Heart left ventricle (tissue), 16 donors: ENCODE results near the gene DES. TPM values are rescaled to one million over a fixed set of nuclear protein-coding genes. Genes with fewer than 3 reads are reported as not detected.

ENCODE experiments used
- ATAC-seq, 4 donors: fragments of 200-7000 bp; cut with Tn5 transposase; one replicate each; pipeline ENCODE4 v1.9.1; 2020 to 2022; ENCODE audit warnings: moderate library complexity in 4 of 4, mild to moderate bottlenecking in 3 of 4, moderate number of reproducible peaks in 1 of 4
- DNase-seq, 5 donors: peaks; one replicate each; pipeline ENCODE4 v3.0.0-alpha.2; 2020
- H3K27ac ChIP-seq, 12 donors: fragments of 200-600 bp; sonication (generic) in 4 of 12; one replicate each; pipeline versions ENCODE4 v1.5.0 to v1.8.0; 2016 to 2022; ENCODE audit warnings: mild to moderate bottlenecking in 2 of 12
- H3K27me3 ChIP-seq, 9 donors: fragments of 200-600 bp; sonication (generic) in 2 of 9; one replicate each; pipeline versions ENCODE4 v1.5.1 to v1.8.0; 2016 to 2022; ENCODE audit warnings: mild to moderate bottlenecking in 3 of 9
- H3K36me3 ChIP-seq, 9 donors: fragments of 200-600 bp; sonication (generic) in 2 of 9; one replicate each; pipeline versions ENCODE4 v1.5.0 to v1.8.0; 2018 to 2022; ENCODE audit warnings: mild to moderate bottlenecking in 2 of 9
- H3K4me1 ChIP-seq, 12 donors: fragments of 200-600 bp; sonication (generic) in 4 of 12; one replicate each; pipeline versions ENCODE4 v1.5.0 to v1.8.0; 2016 to 2022; ENCODE audit warnings: mild to moderate bottlenecking in 3 of 12
- H3K4me3 ChIP-seq, 12 donors: fragments of 200-600 bp; sonication (generic) in 4 of 12; one replicate each; pipeline versions ENCODE4 v1.5.0 to v1.8.0; 2017 to 2022; ENCODE audit warnings: mild to moderate bottlenecking in 9 of 12, moderate library complexity in 4 of 12
- H3K9me3 ChIP-seq, 12 donors: fragments of 200-600 bp; sonication (generic) in 4 of 12; one replicate each; pipeline versions ENCODE4 v1.5.0 to v1.8.0; 2016 to 2022; ENCODE audit warnings: mild to moderate bottlenecking in 1 of 12
- CTCF ChIP-seq, 12 donors: fragments of 200-600 bp; sonication (generic) in 4 of 12; IDR thresholded peaks; one replicate each; pipeline versions ENCODE4 v1.5.0 to v1.8.0; 2018 to 2022; ENCODE audit warnings: antibody characterized with exemption in 12 of 12, mild to moderate bottlenecking in 5 of 12
- POLR2A ChIP-seq, 2 donors: fragments of 450-650 bp; IDR thresholded peaks; one replicate each; pipeline ENCODE4 v1.6.1; 2017; ENCODE audit warnings: antibody characterized with exemption in 2 of 2, mild to moderate bottlenecking in 2 of 2, moderate library complexity in 2 of 2
- WGBS, 4 donors: extraction: QIAGEN DNeasy Blood & Tissue Kit in 2 of 4; methylation state at CpG; one replicate each; pipeline versions ENCODE4 v1.1.5 to v1.1.7; 2013 to 2018; 5-methylcytosine and 5-hydroxymethylcytosine counted together
- intact Hi-C, 10 donors: fragments of 100-400 bp; cut with DNase I; formaldehyde crosslinking; loops; one replicate each; pipeline versions ENCODE4 v1.11.1 to v1.14.2; 2022
- polyA plus RNA-seq, 2 donors: library from polyadenylated mRNA; stranded (reverse); fragments of 200-250 nt; gene quantifications; one replicate each; pipeline ENCODE4 v1.2.3, GENCODE V29; 2013
- total RNA-seq, 9 donors: library from RNA; depleted of rRNA in 2 of 9; stranded (reverse); fragments of >200 nt in 2 of 9; fragmentation: NEBNext Ultra II Directional in 3 of 9; extraction: Animal tissue kit (Norgen Biotek cat#: 25700) in 3 of 9; gene quantifications; one replicate each; pipeline versions ENCODE4 v1.1.0 to v1.2.4, GENCODE V29; 2016 to 2023
- donor health status: ischemic (EF 13 %, LVEDD 7.1; RV severe dilation, severe dysfunction).
- donor health status: healthy with polysubstance abuse.
- donor health status: DM: no; HTN: yes; CAD: no.
- donor health status: DM: no; HTN: no; CAD: no.
- donor health status: ischemic (EF 25% LVEDD 6.9; RV normal size, moderate dysfunction).
- donor health status: ischemic (EF 25% LVEDD 5.7; RV mildly dilated, moderate dysfunction).
- donor health status: healthy.
- donor health status: DM: yes; HTN: yes; CAD: no.
- donor health status: ischemic (EF 35%, LVEDD 5.7; RV mildly dilated, moderate dysfunction).
- donor health status: nonischemic (EF 11% LVEDD 7.7; RV severe dilation, severe dysfunction).
- donor health status: DM: yes; HTN: yes; CAD: no.
- donor health status: PGD.
- donor health status: ischemic (EF 29% LVEDD 5.4; RV normal size, mild dysfunction).
- donor health status: nonischemic (EF 23%, LVEDD 6.1; RV moderate dilation, normal function).

Gene DES
- total and polyA plus RNA-seq, 11 donors, result 9,618 to 28,674 (median 17,979) TPM

GRCh38 chr2:219378163-219378851, 39.9 kb upstream of the DES start:
- Histone ChIP-seq H3K27ac (peak overlapping the region in 1 of 12 donors; percentile 7), H3K36me3 (peaks cover 0 to 92% (median 60%) of the 10 kb centered on the region in 9 donors), H3K4me3 (no peak overlapping the region), H3K4me1 (peaks cover 0 to 12% (median 0%) of the 10 kb centered on the region in 12 donors), H3K27me3 (no peaks in the 10 kb centered on the region), H3K9me3 (no peaks in the 10 kb centered on the region)
- WGBS, 4 donors, result 73 to 80% (median 77%) methylated on average over 13 of the region's 13 CpGs
- ATAC-seq (peak; percentile 35 to 67 (median 45)), DNase-seq (no peak)
- TF ChIP-seq POLR2A (IDR thresholded peaks at IDR 0.05) (no peak), CTCF (IDR thresholded peaks at IDR 0.05) (no peak)
- intact Hi-C loops, result no loop called here

- Histone ChIP-seq H3K4me3 (no peak overlapping the region), H3K9me3 (no peaks in the 10 kb centered on the region), H3K36me3 (peaks cover 0 to 93% (median 67%) of the 10 kb centered on the region in 9 donors), H3K27me3 (no peaks in the 10 kb centered on the region), H3K27ac (no peak overlapping the region), H3K4me1 (peaks cover 0 to 14% (median 0%) of the 10 kb centered on the region in 12 donors)
- ATAC-seq (no peak), DNase-seq (no peak)
- intact Hi-C loops, result loop anchor here in 6 of 10 donors (10.0 kb wide), 3 partner anchors 86 to 216 kb away; partner anchors contain the start of genes CNPPD1 (in 3 of the 6), NHEJ1 (in 3 of the 6), RETREG2 (in 3 of the 6) and SLC23A3 (in 3 of the 6)
- TF ChIP-seq POLR2A (IDR thresholded peaks at IDR 0.05) (no peak), CTCF (IDR thresholded peaks at IDR 0.05) (no peak)
Observed at GRCh38 chr2:219380926-219381325, 37.3 kb upstream of the DES start.

- intact Hi-C loops, result loop anchor here in 6 of 10 donors (10.0 kb wide), 3 partner anchors 87 to 217 kb away; partner anchors contain the start of genes CNPPD1 (in 3 of the 6), NHEJ1 (in 3 of the 6), RETREG2 (in 3 of the 6) and SLC23A3 (in 3 of the 6)
- Histone ChIP-seq H3K27ac (no peak overlapping the region), H3K4me1 (peaks cover 0 to 20% (median 3%) of the 10 kb centered on the region in 12 donors), H3K27me3 (no peaks in the 10 kb centered on the region), H3K36me3 (peaks cover 0 to 96% (median 72%) of the 10 kb centered on the region in 9 donors), H3K9me3 (no peaks in the 10 kb centered on the region), H3K4me3 (no peak overlapping the region)
- 69 to 82% (median 72%) methylated on average over 7 to 9 of the region's 9 CpGs for WGBS, 4 donors
- ATAC-seq (no peak), DNase-seq (no peak)
- TF ChIP-seq POLR2A (IDR thresholded peaks at IDR 0.05), result no peak
Observed at GRCh38 chr2:219381448-219381847, 36.7 kb upstream of the DES start.

GRCh38 chr2:219384083-219384713, 34.0 kb upstream of the DES start:
- Histone ChIP-seq H3K36me3 (peaks cover 0 to 73% (median 66%) of the 10 kb centered on the region in 9 donors), H3K27ac (no peak overlapping the region)
- no peak for ATAC-seq

More at GRCh38 chr2:219384083-219384713, 34.0 kb upstream of the DES start:
- WGBS, 4 donors, result 88 to 90% (median 89%) methylated on average over 15 of the region's 15 CpGs
- no peaks in the 10 kb centered on the region for H3K9me3 ChIP-seq
- TF ChIP-seq POLR2A (IDR thresholded peaks at IDR 0.05), result no peak
- TF ChIP-seq CTCF (IDR thresholded peaks at IDR 0.05), result no peak
- no peak overlapping the region for H3K4me3 ChIP-seq
- no peak for DNase-seq
- peaks cover 0 to 19% (median 11%) of the 10 kb centered on the region in 12 donors for H3K4me1 ChIP-seq
- intact Hi-C loops, result loop anchor here in 6 of 10 donors (10.0 kb wide), 3 partner anchors 89 to 219 kb away; partner anchors contain the start of genes CNPPD1 (in 3 of the 6), NHEJ1 (in 3 of the 6), RETREG2 (in 3 of the 6) and SLC23A3 (in 3 of the 6)
- H3K27me3 ChIP-seq, result no peaks in the 10 kb centered on the region
